ENCODE results near the gene LRRC74A. TPM values are rescaled to one million over a fixed set of nuclear protein-coding genes. Genes with fewer than 3 reads are reported as not detected.

Gene LRRC74A
- total and polyA plus RNA-seq, 9 of the 15 experiments (the other 6 are each of a cell fraction or from before 2014, with no cell fraction given): not detected

DNA sequence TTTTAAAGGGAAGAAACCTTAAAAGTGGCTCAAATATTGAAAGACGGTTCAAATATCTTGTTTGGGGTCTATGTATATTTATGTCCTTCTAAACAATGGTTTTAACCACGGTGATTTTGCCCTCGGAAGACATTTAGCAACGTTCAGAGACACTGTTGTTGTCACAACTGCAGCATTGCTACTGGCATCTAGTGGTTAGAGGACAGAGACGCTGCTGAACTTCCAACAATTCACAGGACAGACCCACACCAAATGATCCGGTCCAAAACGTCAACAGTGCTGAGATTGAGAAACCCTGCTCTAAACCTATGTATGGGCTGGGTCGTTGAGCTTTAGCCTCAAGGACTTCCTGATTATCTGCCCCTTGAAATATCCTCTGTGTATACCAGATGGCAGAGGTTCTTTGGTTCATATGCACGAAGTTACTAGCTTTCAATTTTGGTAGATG lies 15.2 kb upstream of the LRRC74A start:
- H2AFZ ChIP-seq (ENCODE audit: low read depth, low read length): peak overlapping the region; percentile 56; the same call in 1 of the 2 replicates
- H3K27ac ChIP-seq (ENCODE audit: extremely low read depth, low read depth, low read length): peak overlapping the region; percentile 3; the same call in 2 of the 3 replicates
- 1% methylated on average over 9 of the region's 9 CpGs for WGBS (ENCODE audit: insufficient coverage, low coverage, missing lambda C conversion rate)
- H3K79me2 ChIP-seq (ENCODE audit: control insufficient read depth, insufficient read depth, low read length): peaks cover 25% of the 10 kb centered on the region
- ATAC-seq (peak; percentile 76), DNase-seq (ENCODE audit: extremely low read depth in 1 of 4, low spot score in 3 of 4) (peak in 2 of 4 experiments; percentile 18 to 55), FAIRE-seq (peak; percentile 97)
- intact Hi-C loops (cut with micrococcal nuclease) (no loop called here), in situ Hi-C loops (cut with MboI) (no loop called here)
- H3K9me3 ChIP-seq (replicated peaks; ENCODE audit: control insufficient read depth, insufficient read depth, low read depth, low read length): no peaks in the 10 kb centered on the region
- CTCF ChIA-PET (ENCODE audit: low intra/inter-chr PET ratio): no interaction called here
- H3K9me1 ChIP-seq (ENCODE audit: control insufficient read depth, insufficient read depth, low read length): no peaks in the 10 kb centered on the region
- H3K9ac ChIP-seq (ENCODE audit: insufficient read depth in 1 of 2, low read depth in 2 of 2, low read length in 2 of 2): peak overlapping the region; percentile 73 to 76; a peak in 3 of 4 replicates
- no peaks in the 10 kb centered on the region for H3K27me3 ChIP-seq (ENCODE audit: control insufficient read depth in 2 of 2, insufficient read depth in 2 of 2, low read length in 2 of 2)
- BruUV-seq (replicated peaks): no TSS peak
- H3K4me2 ChIP-seq (ENCODE audit: insufficient read depth, low read length): peak overlapping the region; percentile 68
- POLR2A ChIA-PET: interaction anchor here (0.6 to 1.1 kb wide), 3 partner anchors 11 to 1113 kb away, joined by 3 to 4 read pairs (median 3); no protein-coding TSS in a partner anchor
- peaks cover 13 to 14% of the 10 kb centered on the region in 2 experiments; a peak in 4 of 5 replicates for H3K4me1 ChIP-seq (replicated peaks in 1 of 2; ENCODE audit: control insufficient read depth in 2 of 2, insufficient read depth in 2 of 2, low read length in 2 of 2)
- peak overlapping the region; percentile 56 for H3K4me3 ChIP-seq
- H3K36me3 ChIP-seq (ENCODE audit: control insufficient read depth, insufficient read depth, low read length): peaks cover 29% of the 10 kb centered on the region
- no peaks in the 10 kb centered on the region for H4K20me1 ChIP-seq (replicated peaks; ENCODE audit: control insufficient read depth, insufficient read depth, low read length)
- TF ChIP-seq CTCF (IDR thresholded peaks at IDR 0.05 in 2 of 3, conservative IDR thresholded peaks at IDR 0.05 in 1 of 3; ENCODE audit: insufficient read depth in 2 of 3, low read depth in 1 of 3, low read length in 3 of 3) (peak; percentile 50 to 60 (median 53)), DEAF1 (CRISPR knock-in tag; IDR thresholded peaks at IDR 0.05) (peak; percentile 33; the same call in 1 of the 2 replicates), ETV6 (IDR thresholded peaks at IDR 0.05; ENCODE audit: borderline replicate concordance in 1 of 2, low read depth in 2 of 2, low read length in 1 of 2) (no peak), ETV6 (CRISPR knock-in tag; IDR thresholded peaks at IDR 0.05; ENCODE audit: borderline replicate concordance) (no peak), MNT (conservative IDR thresholded peaks at IDR 0.05) (0 out of 4 replicates have a peak, but pooled peaks of 1 of the 2 experiments have one; percentile 14), RCOR1 (IDR thresholded peaks at IDR 0.05; ENCODE audit: borderline replicate concordance in 1 of 2, low read depth in 2 of 2, low read length in 2 of 2) (no peak), FOXK2 (conservative IDR thresholded peaks at IDR 0.05 in 1 of 2, IDR thresholded peaks at IDR 0.05 in 1 of 2; ENCODE audit: low read depth in 2 of 2) (0 out of 4 replicates have a peak, but pooled peaks have one; percentile 31 to 50), CTBP1 (IDR thresholded peaks at IDR 0.05; ENCODE audit: borderline replicate concordance) (no peak), ARID3A (IDR thresholded peaks at IDR 0.05; ENCODE audit: borderline replicate concordance, low read depth, low read length) (no peak), RAD21 (CRISPR knock-in tag; conservative IDR thresholded peaks at IDR 0.05 in 1 of 2, IDR thresholded peaks at IDR 0.05 in 1 of 2) (peak; percentile 17 to 20; a peak in 1 of 4 replicates), MCM3 (IDR thresholded peaks at IDR 0.05) (no peak)
- TF ChIP-seq, protein P1, sequence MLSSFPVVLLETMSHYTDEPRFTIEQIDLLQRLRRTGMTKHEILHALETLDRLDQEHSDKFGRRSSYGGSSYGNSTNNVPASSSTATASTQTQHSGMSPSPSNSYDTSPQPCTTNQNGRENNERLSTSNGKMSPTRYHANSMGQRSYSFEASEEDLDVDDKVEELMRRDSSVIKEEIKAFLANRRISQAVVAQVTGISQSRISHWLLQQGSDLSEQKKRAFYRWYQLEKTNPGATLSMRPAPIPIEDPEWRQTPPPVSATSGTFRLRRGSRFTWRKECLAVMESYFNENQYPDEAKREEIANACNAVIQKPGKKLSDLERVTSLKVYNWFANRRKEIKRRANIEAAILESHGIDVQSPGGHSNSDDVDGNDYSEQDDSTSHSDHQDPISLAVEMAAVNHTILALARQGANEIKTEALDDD (IDR thresholded peaks at IDR 0.05): 0 out of 2 replicates have a peak, but pooled peaks have one; percentile 23

Measured in K562 (cell line).